Testis (tissue), 3 donors: ENCODE results near the gene BMPR1B. TPM values are rescaled to one million over a fixed set of nuclear protein-coding genes. Genes with fewer than 3 reads are reported as not detected.

Experiments
- DNase-seq: peaks from one replicate; pipeline ENCODE4 v3.0.0-alpha.2; 2019
- H3K27ac ChIP-seq, 2 donors: fragments of 200-600 bp; sonication (generic); one replicate each; pipeline ENCODE4 v1.5.1; 2019
- H3K27me3 ChIP-seq: fragments of 200-600 bp; sonication (generic); one replicate; pipeline ENCODE4 v1.5.1; 2019
- H3K36me3 ChIP-seq: fragments of 200-600 bp; sonication (generic); one replicate; pipeline ENCODE4 v1.5.1; 2017; ENCODE audit warnings: low read depth; ENCODE audit errors: missing control alignments
- H3K4me1 ChIP-seq: fragments of 200-600 bp; sonication (generic); one replicate; pipeline ENCODE4 v1.5.1; 2019
- H3K4me3 ChIP-seq, 2 donors: fragments of 200-600 bp; sonication (generic); one replicate each; pipeline ENCODE4 v1.5.1; 2017 to 2019
- H3K9me3 ChIP-seq: fragments of 200-600 bp; sonication (generic); one replicate; pipeline ENCODE4 v1.5.1; 2017
- CTCF ChIP-seq, 3 experiments: fragments of 450-650 bp in 2 of 3; fragments of 200-600 bp in 1 of 3; sonication (generic) in 1 of 3; IDR thresholded peaks; one replicate each; pipeline ENCODE4 v1.5.1; 2016 to 2019; ENCODE audit warnings: antibody characterized with exemption in 3 of 3, mild to moderate bottlenecking in 2 of 3, moderate library complexity in 1 of 3
- POLR2A ChIP-seq: fragments of 450-650 bp; IDR thresholded peaks from one replicate; pipeline ENCODE4 v1.6.1; 2017; ENCODE audit warnings: antibody characterized with exemption, mild to moderate bottlenecking, moderate library complexity
- WGBS, 2 donors: methylation state at CpG; one replicate each; pipeline ENCODE4 v1.1.5; 2018; 5-methylcytosine and 5-hydroxymethylcytosine counted together
- intact Hi-C: fragments of 100-400 bp; cut with DNase I; formaldehyde crosslinking; loops from one replicate; pipeline ENCODE4 v1.15.1; 2023; ENCODE audit warnings: low total_unique reads
- polyA plus RNA-seq: library from polyadenylated mRNA; stranded (reverse); fragments of 350-450 nt; fragmentation: Illumina TruSeq; extraction: RNeasy Lipid Tissue Mini Kit (QIAGEN cat#74804); gene quantifications from one replicate; pipeline ENCODE4 v1.2.3, GENCODE V29; 2014; ENCODE audit warnings: low read depth, low replicate concordance; ENCODE audit not compliant: insufficient read depth
- total RNA-seq, 2 donors: library from RNA; depleted of rRNA; stranded (reverse); fragments of >200 nt; gene quantifications; one replicate each; pipeline ENCODE4 v1.2.3, GENCODE V29; 2016

BMPR1B gene
- total and polyA plus RNA-seq, 3 donors from 2014 or later = 7.5 to 13.0 (median 9.1) TPM

- Histone ChIP-seq H3K9me3 (no peaks in the 10 kb centered on the region), H3K27ac (no peak overlapping the region), H3K4me3 (no peak overlapping the region), H3K27me3 (no peaks in the 10 kb centered on the region), H3K36me3 (no peaks in the 10 kb centered on the region), H3K4me1 (peaks cover 5% of the 10 kb centered on the region)
- no peak for DNase-seq
- WGBS, 2 donors = 45 to 91% methylated on average over 2 of the region's 2 CpGs
- intact Hi-C loops = no loop called here
- TF ChIP-seq POLR2A (no peak), CTCF (IDR thresholded peaks at IDR 0.05) (no peak)
These were observed 166.8 kb downstream of the BMPR1B start for GRCh38 chr4:94924566-94924965.

GRCh38 chr4:94925764-94926347, 168.1 kb downstream of the BMPR1B start:
- peaks cover 4% of the 10 kb centered on the region for H3K4me1 ChIP-seq
- no peak for DNase-seq
- H3K27ac ChIP-seq = no peak overlapping the region
- no peaks in the 10 kb centered on the region for H3K27me3 ChIP-seq
- intact Hi-C loops = no loop called here
- no peak for TF ChIP-seq POLR2A
- 92% methylated on average over 4 to 5 of the region's 5 CpGs for WGBS, 2 donors
- H3K36me3 ChIP-seq = no peaks in the 10 kb centered on the region
- no peak overlapping the region for H3K4me3 ChIP-seq
- H3K9me3 ChIP-seq = no peaks in the 10 kb centered on the region

GRCh38 chr4:94926936-94927335, 169.2 kb downstream of the BMPR1B start:
- no peaks in the 10 kb centered on the region for H3K9me3 ChIP-seq
- 90 to 93% methylated on average over 2 of the region's 2 CpGs for WGBS, 2 donors
- no peak overlapping the region for H3K27ac ChIP-seq
- H3K27me3 ChIP-seq = no peaks in the 10 kb centered on the region
- H3K4me1 ChIP-seq = no peaks in the 10 kb centered on the region
- no peaks in the 10 kb centered on the region for H3K36me3 ChIP-seq
- no peak overlapping the region for H3K4me3 ChIP-seq
- no peak for TF ChIP-seq POLR2A
- TF ChIP-seq CTCF (IDR thresholded peaks at IDR 0.05) = no peak
- no peak for DNase-seq
- intact Hi-C loops = no loop called here

- H3K4me1 ChIP-seq = no peaks in the 10 kb centered on the region
- no peak for TF ChIP-seq CTCF (IDR thresholded peaks at IDR 0.05)
- H3K27ac ChIP-seq = no peak overlapping the region
- no peak overlapping the region for H3K4me3 ChIP-seq
- intact Hi-C loops = no loop called here
- H3K9me3 ChIP-seq = no peaks in the 10 kb centered on the region
- no peak for DNase-seq
- WGBS, 2 donors = 33 to 40% methylated on average over 1 of the region's 1 CpG
- H3K36me3 ChIP-seq = no peaks in the 10 kb centered on the region
- no peaks in the 10 kb centered on the region for H3K27me3 ChIP-seq
These were observed 169.9 kb downstream of the BMPR1B start for GRCh38 chr4:94927696-94928095.

GRCh38 chr4:94929696-94930095, 171.9 kb downstream of the BMPR1B start:
- no peak for DNase-seq
- no peak for TF ChIP-seq CTCF (IDR thresholded peaks at IDR 0.05)
- intact Hi-C loops = no loop called here
- H3K27me3 ChIP-seq = no peaks in the 10 kb centered on the region
- H3K4me3 ChIP-seq = no peak overlapping the region
- H3K9me3 ChIP-seq = no peaks in the 10 kb centered on the region
- H3K4me1 ChIP-seq = no peaks in the 10 kb centered on the region
- WGBS, 2 donors = 91 to 93% methylated on average over 5 of the region's 5 CpGs
- no peak overlapping the region for H3K27ac ChIP-seq
- no peaks in the 10 kb centered on the region for H3K36me3 ChIP-seq
